ENCODE measurements around the gene AGPAT2.

The AGPAT2 gene

DNA sequence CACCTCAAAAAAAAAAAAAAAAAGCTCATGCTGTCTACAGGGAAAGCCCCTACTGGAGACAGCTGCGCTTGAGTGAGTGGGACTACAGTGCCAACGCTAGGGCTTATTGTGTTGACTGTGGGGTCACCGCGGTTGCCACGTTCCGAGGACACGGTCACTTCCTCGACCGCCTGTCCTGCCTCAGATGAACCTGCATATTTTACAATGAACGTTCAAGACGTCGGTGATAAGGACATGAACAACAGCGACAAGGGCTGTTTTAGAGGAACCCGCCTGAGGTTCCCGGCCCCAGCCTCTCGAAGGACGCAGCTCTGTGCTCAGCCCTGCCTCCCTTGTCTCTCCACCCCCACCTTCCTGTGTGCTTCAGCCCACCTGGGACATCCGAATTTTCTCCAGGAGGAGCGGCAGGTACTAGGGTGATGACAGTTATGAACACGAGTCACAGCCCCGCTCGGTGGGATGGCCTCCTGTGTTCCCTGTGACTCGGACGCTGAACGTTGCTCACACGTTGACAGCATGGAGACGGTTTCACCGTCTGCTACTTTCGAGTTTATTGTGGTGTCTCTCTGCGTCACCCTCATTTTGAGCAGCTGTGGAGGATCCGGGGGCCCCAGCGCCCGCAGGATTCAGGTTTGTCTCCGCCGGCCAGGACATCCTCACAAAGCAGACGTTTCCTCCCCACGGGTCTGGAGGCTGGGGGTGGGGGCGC, 13.9 kb upstream of the AGPAT2 start:
- no peak for DNase-seq (ENCODE audit: low read depth)

DNA sequence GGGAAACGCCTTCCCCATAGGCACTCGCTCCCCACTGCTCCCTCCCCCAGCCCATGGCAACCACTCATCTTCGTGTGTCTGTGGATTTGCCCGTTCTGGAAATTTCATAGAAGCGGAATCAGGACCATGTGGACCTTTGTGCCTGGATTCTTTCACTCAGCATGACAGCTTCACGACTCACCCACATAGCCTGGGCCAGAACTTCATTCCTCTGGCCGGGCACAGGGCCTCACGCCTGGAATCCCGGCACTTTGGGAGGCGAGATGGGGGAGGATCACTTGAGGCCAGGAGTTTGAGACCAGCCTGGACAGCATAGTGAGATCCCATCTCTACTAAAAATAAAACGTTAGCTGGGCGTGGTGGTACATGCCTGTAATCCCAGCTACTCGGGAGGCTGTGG, 13.0 kb upstream of the AGPAT2 start:
- DNase-seq (ENCODE audit: low read depth): peak; percentile 6

DNA sequence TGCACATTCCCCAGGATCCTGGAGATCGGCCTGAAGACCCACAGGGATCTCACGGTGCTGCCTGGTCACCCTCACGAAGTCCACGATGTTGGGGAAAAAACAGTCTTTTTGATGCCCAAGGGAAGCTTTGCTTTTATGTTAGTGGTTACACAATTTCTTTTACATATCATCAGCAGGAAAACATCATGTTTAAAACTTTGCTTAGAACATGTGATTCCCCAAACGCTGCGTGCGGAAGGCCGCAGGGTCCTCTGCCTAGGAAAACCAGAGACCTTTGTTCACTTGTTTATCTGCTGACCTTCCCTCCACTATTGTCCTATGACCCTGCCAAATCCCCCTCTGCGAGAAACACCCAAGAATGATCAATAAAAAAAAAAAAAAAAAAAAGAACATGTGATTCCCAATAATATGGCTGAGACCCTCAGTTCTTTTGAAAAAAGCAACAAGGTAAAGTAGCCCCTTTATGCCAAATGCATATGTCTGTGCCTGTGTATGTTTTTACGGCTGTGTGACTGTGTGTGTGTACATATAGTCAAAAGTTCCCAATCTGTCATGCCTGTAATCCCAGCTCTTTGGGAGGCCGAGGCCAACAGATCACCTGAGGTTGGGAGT, 11.5 kb upstream of the AGPAT2 start:
- DNase-seq (ENCODE audit: low read depth): no peak

DNA sequence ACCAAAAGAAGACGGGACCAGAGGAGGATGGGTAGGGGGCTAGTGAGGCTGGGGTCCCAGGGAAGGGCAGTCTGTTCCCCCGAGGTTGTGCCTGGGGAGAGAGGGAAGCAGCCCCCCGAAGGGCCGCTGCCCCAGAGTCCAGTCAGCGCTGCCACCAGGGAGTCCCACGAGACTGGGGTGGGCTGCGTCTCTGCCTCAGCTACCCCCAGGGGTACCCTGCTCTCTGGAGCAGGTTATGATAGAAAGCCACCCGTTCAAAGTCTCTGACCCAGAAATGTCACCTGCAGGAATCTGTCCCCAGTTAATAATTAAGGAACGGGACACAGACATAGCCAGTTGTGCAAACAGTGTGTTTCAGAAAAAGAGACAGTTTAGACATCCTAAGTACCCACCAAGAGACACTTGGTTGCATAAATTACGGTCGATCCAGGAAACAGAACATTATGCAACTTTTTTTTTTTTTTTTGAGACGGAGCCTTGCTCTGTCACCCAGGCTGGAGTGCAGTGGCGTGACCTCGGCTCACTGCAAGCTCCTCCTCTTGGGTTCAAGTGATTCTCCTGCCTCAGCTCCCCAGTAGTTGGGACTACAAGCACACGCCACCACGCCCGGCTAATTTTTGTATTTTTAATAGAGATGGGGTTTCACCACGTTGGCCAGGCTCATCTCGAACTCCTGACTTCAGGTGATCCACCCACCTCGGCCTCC, 10.7 kb upstream of the AGPAT2 start:
- no peak for DNase-seq (ENCODE audit: low read depth)

- DNase-seq (ENCODE audit: low read depth): no peak
These were observed 10.0 kb upstream of the AGPAT2 start for GRCh38 chr9:136697146-136697820.

DNA sequence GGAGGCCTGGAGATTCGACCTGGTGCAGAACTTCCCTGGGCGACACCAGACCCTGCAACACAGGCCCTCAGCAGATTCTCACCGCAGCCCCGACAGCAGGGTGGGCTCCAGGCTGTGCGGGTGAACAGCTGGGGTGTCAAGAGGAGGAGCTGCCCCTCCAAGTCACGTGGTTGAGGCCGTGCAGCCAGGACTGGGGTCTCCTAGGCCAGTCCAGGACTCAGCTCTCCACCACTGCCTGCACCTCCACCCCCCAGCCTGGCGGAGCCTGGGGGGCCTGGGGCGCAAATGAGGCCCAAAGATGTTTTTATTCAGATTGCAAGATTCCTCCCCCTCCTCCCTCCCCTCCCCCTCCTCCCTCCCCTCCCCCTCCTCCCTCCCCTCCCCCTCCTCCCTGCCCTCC, 9.2 kb upstream of the AGPAT2 start:
- no peak for DNase-seq (ENCODE audit: low read depth)

DNA sequence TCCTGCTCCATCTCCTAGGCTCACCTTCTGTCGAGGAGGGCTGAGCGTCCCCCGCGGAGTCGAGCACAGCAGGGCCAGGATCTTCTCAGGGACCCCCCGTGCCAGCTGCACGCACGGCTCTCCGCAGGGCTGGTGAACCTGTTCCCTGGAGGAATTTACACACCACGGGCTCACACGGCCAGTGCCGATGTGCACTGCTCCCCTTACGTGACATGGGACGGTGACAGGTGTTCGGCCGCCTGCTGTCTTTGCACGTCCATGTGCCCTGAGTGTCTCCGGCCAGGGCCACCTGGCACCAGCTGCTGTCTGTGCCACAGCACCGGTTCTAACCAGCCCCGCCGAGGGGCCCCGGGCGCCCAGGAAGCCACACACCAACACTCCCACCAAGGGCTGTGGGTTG, 8.7 kb upstream of the AGPAT2 start:
- no peak for DNase-seq (ENCODE audit: low read depth)

- no peak for DNase-seq (ENCODE audit: low read depth)
These were observed 8.2 kb upstream of the AGPAT2 start for GRCh38 chr9:136695435-136695895.

GRCh38 chr9:136694872-136695247, 7.6 kb upstream of the AGPAT2 start:
- DNase-seq (ENCODE audit: low read depth): no peak

- peak; percentile 3 for DNase-seq (ENCODE audit: low read depth)
These were observed 7.1 kb upstream of the AGPAT2 start for GRCh38 chr9:136694163-136694871.

DNA sequence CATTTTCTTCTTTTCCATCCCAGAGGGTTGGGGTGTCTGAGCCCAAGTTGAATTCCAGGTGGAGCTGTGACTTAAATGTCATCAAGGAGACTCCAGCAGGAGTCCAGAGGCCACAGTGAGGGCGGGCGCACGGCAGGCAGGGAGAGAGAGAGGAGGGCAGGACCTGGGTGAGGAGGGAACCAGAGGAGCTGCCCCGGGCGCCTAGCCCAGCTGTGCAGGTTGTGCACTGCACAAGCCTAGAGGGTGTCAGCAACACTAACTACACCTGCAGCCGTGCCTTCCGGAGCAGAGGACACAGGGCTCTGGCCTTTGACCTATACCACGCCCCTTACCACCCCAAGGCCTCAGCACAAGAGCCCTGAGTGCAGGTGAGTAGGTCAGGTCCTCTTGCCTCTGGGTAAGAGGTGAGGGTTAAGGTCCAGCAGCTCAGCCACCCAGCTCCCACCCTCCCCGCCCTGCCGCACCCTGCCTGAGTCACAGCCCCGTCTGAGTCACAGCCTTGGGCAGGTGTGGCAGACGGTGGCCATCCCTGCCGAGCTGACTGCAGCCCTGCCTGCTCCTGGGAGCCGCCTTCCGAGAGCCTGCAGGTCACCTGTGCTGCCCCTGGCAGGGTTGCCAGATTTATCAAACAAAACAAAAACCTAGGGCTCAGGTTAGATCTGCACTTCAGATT, 6.4 kb upstream of the AGPAT2 start:
- no peak for DNase-seq (ENCODE audit: low read depth)

DNA sequence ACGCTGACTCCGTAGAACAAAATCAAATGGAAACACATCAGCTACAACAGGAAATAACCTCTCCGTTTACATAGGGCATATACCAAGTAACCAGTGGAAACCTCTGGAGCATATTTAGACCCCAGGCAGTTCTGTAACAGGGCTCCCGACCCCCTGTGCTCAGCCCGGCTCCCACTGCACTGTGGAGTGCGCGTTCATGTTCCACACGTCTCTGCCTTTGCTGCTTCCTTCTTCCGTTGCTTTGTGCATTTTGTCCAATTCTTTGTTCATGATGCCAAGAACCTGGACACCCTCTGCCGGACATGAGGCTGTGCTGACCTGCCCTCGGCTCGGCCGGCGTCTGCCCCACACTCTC, 5.9 kb upstream of the AGPAT2 start:
- no peak for DNase-seq (ENCODE audit: low read depth)

- no peak for DNase-seq (ENCODE audit: low read depth)
These were observed 5.2 kb upstream of the AGPAT2 start for GRCh38 chr9:136692185-136693134.

- no peak for DNase-seq (ENCODE audit: low read depth)
These were observed 4.3 kb upstream of the AGPAT2 start for GRCh38 chr9:136691316-136692184.

DNA sequence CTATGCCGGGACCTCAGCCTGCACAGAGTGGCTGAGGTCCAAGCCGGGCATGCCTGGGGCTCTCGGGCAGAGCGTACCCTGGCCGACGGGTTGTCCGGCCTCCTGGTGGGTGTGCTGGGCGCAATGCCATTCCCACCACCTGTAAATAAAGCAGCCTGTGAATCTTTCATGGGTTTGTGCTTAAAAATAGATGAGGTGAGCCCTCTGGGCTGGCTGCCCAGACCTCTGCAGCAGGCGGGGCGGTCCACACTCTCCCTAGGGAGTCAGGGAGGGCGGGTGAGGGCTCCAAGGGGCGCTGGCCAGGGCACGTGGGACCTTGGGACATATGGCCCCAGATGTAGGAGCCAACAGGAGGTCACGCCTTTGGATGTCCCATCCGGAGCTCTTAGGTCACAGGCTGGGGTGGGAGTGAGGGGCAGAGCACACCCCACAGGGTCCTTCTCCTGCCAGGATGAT, 3.6 kb upstream of the AGPAT2 start:
- DNase-seq (ENCODE audit: low read depth): no peak

DNA sequence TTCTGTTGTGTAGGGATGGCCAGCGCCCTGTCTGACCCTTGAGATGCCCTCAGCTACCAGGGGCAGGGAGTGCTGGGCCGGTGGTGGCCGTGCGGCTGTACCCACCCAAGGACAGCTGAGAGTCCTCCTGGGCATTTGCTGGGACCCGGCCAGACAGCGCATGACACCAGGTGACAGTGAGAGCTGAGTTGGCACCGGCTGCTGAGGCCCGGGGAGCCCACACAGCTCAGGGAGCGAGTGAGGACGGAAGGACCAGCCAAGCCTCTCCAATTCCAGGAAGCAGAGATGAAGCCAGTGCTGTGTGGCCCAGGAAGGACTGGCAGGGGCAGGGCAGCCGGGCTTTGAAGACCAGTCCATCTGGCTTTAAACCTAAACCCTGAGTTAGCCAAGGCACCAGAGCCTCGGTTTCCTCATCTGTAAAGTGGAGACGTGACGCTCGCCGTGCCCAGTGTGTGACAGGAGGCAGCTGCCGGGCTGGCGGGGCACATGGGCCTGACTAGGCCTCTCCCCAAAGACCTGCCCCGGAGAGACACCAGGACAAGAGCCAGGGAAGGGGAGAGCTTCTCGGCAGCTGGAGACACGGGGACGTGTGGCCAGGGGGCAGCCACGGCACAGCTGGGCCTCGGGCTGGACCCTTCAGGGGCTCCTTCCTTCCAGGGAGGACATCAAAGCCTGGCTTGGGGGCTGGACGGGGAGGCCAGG, 3.0 kb upstream of the AGPAT2 start:
- no peak for DNase-seq (ENCODE audit: low read depth)

DNA sequence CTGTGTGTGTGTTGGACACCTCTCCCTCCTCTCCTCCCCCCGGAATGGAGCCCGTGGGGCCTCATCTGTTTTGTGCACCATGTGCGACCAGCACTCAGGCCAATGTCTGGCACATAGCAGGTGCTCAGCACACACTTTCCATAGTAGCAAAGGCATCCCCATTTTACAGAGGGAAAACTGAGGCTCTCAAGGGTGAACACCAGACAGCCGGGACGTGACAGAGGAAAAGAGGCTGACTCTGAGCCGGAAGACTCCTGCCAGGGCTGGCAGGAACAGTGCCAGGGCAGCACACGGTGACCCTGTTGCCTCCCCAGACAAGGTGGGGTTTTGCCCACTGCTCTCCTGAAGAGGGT, 1.8 kb upstream of the AGPAT2 start:
- no peak for DNase-seq (ENCODE audit: low read depth)

DNA sequence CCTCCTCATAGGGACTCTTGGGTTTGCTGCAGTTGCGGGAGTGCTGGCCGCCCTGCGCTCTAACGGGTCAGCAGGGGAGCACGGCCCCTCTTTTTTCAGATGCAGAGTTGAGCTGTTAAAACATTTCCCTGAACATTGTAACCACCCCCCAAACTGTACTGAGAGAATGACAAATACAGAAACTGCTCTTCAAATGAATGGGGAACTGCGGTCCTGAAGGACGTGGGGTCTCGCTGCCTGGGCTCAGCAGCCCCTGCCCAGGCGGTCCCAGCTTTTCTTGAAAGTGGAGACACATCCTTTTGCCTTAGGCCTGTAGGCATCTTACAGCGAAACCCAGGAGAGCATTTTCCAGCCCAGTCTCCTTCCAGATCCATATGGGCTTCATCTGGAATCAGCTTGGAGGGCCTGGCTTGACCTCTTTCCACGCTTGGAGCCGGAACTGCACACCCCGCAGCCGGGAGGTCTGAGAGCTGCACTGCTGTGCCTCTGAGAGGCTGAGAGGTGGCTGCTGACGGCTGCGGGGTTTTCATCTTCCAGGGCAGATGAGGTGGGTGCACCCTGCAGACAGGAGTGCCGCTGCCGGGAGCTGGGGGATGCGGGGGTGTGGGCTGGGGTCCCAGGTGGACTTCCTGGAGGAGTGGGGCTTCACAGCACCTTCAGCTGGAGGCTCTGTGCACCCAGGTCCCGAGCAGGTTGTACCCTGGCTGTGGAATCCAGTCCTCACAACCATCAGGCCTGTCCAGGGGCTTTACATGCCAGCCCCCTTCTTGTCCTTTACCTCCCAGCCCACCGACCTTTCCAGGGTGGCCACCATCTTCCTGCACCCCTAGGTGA, 1.2 kb upstream of the AGPAT2 start:
- DNase-seq (ENCODE audit: low read depth): no peak

Measured in stromal cell of bone marrow (primary cell).